ENCODE results near the gene TIMMDC1.

DNA sequence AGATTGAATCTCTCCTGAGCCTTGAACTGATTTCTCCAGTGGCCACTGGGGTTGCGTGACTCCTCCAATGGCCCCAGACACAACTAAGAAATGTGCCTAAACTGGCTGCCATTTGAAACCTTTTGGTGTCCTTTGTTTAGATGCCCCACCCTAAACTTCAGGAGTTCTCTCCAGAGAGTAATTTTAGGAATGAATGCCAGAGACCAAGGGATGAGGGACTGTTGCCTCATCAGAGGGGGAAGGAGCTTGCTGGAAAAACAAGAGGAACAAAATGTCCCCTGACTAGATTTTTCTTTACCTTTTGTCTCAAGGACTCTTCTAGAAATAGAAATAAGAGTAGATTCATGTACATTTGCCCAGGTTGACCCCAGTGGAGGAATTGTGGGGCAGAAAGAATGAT, 72.9 kb downstream of the TIMMDC1 start:
- TF ChIP-seq, protein P1, sequence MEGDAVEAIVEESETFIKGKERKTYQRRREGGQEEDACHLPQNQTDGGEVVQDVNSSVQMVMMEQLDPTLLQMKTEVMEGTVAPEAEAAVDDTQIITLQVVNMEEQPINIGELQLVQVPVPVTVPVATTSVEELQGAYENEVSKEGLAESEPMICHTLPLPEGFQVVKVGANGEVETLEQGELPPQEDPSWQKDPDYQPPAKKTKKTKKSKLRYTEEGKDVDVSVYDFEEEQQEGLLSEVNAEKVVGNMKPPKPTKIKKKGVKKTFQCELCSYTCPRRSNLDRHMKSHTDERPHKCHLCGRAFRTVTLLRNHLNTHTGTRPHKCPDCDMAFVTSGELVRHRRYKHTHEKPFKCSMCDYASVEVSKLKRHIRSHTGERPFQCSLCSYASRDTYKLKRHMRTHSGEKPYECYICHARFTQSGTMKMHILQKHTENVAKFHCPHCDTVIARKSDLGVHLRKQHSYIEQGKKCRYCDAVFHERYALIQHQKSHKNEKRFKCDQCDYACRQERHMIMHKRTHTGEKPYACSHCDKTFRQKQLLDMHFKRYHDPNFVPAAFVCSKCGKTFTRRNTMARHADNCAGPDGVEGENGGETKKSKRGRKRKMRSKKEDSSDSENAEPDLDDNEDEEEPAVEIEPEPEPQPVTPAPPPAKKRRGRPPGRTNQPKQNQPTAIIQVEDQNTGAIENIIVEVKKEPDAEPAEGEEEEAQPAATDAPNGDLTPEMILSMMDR (IDR thresholded peaks at IDR 0.05 in 2 of 3, conservative IDR thresholded peaks at IDR 0.05 in 1 of 3; ENCODE audit: insufficient read depth in 2 of 3, low read depth in 1 of 3, low read length in 3 of 3) = no peak
- TF ChIP-seq, protein P2, sequence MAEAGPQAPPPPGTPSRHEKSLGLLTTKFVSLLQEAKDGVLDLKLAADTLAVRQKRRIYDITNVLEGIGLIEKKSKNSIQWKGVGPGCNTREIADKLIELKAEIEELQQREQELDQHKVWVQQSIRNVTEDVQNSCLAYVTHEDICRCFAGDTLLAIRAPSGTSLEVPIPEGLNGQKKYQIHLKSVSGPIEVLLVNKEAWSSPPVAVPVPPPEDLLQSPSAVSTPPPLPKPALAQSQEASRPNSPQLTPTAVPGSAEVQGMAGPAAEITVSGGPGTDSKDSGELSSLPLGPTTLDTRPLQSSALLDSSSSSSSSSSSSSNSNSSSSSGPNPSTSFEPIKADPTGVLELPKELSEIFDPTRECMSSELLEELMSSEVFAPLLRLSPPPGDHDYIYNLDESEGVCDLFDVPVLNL (CRISPR knock-in tag; IDR thresholded peaks at IDR 0.05; ENCODE audit: low read depth) = no peak
- TF ChIP-seq SNIP1 (IDR thresholded peaks at IDR 0.05; ENCODE audit: low read depth) = no peak
- TF ChIP-seq, protein P3, sequence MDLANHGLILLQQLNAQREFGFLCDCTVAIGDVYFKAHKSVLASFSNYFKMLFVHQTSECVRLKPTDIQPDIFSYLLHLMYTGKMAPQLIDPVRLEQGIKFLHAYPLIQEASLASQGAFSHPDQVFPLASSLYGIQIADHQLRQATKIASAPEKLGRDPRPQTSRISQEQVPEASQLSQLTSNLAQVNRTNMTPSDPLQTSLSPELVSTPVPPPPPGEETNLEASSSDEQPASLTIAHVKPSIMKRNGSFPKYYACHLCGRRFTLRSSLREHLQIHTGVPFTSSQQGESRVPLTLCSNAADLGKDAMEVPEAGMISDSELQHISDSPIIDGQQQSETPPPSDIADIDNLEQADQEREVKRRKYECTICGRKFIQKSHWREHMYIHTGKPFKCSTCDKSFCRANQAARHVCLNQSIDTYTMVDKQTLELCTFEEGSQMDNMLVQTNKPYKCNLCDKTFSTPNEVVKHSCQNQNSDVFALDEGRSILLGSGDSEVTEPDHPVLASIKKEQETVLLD (IDR thresholded peaks at IDR 0.05) = no peak
- TF ChIP-seq E2F8 (IDR thresholded peaks at IDR 0.05; ENCODE audit: low read depth, partially characterized antibody) = no peak
- no peak for TF ChIP-seq CHD4 (IDR thresholded peaks at IDR 0.05; ENCODE audit: insufficient read depth, insufficient replicate concordance, low read depth, low read length, poor library complexity, severe bottlenecking)
- no peak for TF ChIP-seq LCOR (CRISPR knock-in tag; IDR thresholded peaks at IDR 0.05)
